ENCODE measurements around the gene SLF2. TPM values are rescaled to one million over a fixed set of nuclear protein-coding genes. Genes with fewer than 3 reads are reported as not detected.
A peak's percentile ranks its signal among the peaks of the same experiment; 100 is the strongest.

Gene SLF2
- total RNA-seq, 2 donors from 2014 or later: 25.3 to 77.8 TPM

DNA sequence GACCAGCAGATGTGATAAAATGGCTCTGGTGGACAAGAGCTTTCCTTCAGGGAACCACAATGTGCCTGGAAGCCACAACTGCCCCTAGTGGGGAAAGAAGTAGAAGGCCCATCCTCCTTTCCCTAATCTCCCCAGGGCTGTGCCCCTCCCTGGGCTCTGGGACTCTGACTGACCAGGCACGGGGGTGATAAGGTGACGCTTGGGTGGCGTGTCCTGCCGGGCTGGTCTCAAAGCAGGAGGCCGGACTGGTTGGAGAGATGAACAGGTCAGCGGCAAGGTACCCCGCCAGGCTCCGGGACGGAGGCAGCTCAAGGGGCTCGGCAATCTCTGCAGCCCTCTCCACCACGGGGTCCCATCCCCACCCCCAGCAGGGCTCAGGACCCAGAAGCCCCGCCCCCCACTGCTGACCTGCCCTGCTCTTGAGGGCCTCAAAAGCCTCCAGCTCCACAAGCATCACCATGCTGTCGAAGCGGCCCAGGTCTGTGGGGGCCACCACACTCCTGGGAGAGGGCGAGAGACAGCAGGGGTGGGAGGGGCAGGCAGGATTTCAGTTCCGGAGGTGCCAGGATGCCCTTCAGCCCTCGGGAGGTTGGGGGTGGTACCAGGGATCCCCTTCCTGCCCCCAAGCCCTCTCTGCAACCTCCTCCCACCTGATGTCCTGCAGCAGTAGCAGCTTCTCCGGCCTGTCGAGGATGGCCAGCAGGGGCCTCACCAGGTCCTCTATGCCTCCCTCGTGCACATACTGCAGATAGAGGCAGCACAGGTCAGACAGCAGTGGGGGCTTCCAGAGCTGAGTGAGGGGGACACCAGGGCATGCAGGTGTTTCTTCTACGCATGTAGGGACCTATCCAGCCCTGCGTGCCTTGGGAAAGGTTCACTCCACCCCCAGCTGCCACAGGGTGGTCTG lies 99.0 kb downstream of the SLF2 start:
- WGBS: 75% methylated on average over 22 of the region's 22 CpGs
- no peak for DNase-seq (ENCODE audit: low spot score)
- H3K36me3 ChIP-seq: no peaks in the 10 kb centered on the region
- no peaks in the 10 kb centered on the region for H3K27me3 ChIP-seq (replicated peaks; ENCODE audit: insufficient read depth)
- H3K4me3 ChIP-seq: no peak overlapping the region
- TF ChIP-seq, protein P1, sequence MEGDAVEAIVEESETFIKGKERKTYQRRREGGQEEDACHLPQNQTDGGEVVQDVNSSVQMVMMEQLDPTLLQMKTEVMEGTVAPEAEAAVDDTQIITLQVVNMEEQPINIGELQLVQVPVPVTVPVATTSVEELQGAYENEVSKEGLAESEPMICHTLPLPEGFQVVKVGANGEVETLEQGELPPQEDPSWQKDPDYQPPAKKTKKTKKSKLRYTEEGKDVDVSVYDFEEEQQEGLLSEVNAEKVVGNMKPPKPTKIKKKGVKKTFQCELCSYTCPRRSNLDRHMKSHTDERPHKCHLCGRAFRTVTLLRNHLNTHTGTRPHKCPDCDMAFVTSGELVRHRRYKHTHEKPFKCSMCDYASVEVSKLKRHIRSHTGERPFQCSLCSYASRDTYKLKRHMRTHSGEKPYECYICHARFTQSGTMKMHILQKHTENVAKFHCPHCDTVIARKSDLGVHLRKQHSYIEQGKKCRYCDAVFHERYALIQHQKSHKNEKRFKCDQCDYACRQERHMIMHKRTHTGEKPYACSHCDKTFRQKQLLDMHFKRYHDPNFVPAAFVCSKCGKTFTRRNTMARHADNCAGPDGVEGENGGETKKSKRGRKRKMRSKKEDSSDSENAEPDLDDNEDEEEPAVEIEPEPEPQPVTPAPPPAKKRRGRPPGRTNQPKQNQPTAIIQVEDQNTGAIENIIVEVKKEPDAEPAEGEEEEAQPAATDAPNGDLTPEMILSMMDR (IDR thresholded peaks at IDR 0.05): no peak
- TF ChIP-seq POLR2AphosphoS5 (IDR thresholded peaks at IDR 0.05): no peak
- no peak for TF ChIP-seq POLR2A (IDR thresholded peaks at IDR 0.05)
- H3K4me1 ChIP-seq (replicated peaks): no peaks in the 10 kb centered on the region
- no peaks in the 10 kb centered on the region for H3K9me3 ChIP-seq
- intact Hi-C loops (cut with DNase I): loop anchor here (1.0 to 10.0 kb wide), 2 partner anchors 14 to 447 kb away; no protein-coding TSS in a partner anchor
- no peak overlapping the region for H3K27ac ChIP-seq

DNA sequence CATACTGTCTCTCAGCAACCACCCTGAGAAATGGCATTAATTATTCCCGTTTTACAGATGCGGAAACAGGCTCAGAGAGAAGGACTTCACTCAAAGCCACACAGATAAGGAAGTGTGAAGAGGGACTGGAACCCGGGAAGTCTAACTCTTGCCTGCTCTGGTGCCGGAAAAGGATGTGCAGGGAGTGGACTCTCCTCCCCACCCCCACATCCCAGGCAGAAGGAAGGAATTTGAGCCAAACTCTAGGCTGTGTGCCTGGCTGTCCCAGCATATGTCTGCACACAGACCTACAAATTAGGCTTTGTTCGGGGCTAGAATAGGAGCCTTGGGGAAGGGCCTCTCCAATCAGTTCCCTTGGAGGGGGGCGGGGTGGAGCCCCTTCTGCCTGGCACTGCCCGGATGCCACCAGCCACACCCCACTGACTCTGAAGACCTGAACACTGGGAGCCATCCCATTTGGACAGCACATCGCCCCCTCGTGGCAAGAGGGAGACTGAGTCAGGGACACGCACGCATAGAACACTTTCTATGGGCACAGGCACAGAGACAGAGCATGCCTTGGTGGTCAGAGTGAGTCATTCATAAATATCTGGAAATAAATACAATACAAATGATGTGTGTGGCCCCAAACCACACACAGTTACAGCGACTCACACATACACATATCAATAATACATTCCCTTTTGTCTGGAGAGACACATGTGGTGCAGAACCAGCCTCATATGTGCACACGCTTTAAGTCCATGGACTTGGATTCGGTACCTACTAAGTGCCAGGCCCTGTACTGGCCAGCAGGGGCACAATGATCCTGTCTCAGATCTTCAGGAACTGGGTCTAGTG lies 100.0 kb downstream of the SLF2 start:
- no peaks in the 10 kb centered on the region for H3K4me1 ChIP-seq (replicated peaks)

DNA sequence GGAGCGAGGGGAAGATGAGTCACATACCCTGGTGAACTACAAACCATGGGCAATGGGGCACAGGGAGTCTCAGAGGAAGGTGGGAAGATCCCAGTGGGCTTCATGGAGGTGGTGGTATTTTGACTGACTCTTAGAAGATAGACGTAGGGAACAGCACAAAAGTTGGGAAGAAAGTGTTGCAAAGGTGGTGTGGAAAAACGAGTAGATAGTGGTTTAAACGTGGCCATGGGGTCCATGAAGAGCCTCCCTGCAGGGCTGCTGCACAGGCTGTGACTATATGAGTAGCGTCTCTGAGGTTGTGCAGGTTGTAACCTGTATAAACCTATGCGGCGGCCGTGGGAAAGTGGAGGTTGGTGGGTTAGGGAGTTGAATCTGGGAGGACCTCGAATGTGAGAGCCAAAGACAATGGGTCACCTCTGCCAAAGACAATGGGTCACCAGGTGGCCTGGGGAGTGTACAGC lies 100.6 kb downstream of the SLF2 start:
- Histone ChIP-seq H3K36me3 (no peaks in the 10 kb centered on the region), H3K27ac (peak overlapping the region in 1 of 2 donors; percentile 12), H3K4me3 (no peak overlapping the region), H3K4me1 (replicated peaks) (no peaks in the 10 kb centered on the region), H3K9me3 (no peaks in the 10 kb centered on the region), H3K27me3 (replicated peaks; ENCODE audit: insufficient read depth) (no peaks in the 10 kb centered on the region)
- intact Hi-C loops (cut with DNase I): loop anchor here (10.0 kb wide), 1 partner anchor 449 kb away; no protein-coding TSS in a partner anchor
- TF ChIP-seq POLR2A (IDR thresholded peaks at IDR 0.05): no peak
- TF ChIP-seq, protein P1 (IDR thresholded peaks at IDR 0.05): no peak
- no peak for TF ChIP-seq POLR2AphosphoS5 (IDR thresholded peaks at IDR 0.05)
- no peak for DNase-seq (ENCODE audit: low spot score)
- WGBS: 35% methylated on average over 9 of the region's 9 CpGs

More for the DNA sequence above, 100.0 kb downstream of the SLF2 start:
- Histone ChIP-seq H3K9me3 (no peaks in the 10 kb centered on the region), H3K36me3 (no peaks in the 10 kb centered on the region), H3K27ac (peak overlapping the region in 1 of 2 donors; percentile 12), H3K4me3 (no peak overlapping the region), H3K27me3 (replicated peaks; ENCODE audit: insufficient read depth) (no peaks in the 10 kb centered on the region)
- peak; percentile 84 for DNase-seq (ENCODE audit: low spot score)
- intact Hi-C loops (cut with DNase I): loop anchor here (1.0 to 10.0 kb wide), 2 partner anchors 15 to 448 kb away; no protein-coding TSS in a partner anchor
- TF ChIP-seq POLR2AphosphoS5 (IDR thresholded peaks at IDR 0.05) (peak; percentile 71), POLR2A (IDR thresholded peaks at IDR 0.05) (no peak)
- TF ChIP-seq, protein P1 (IDR thresholded peaks at IDR 0.05): peak; percentile 69 to 96 (median 84)
- 24% methylated on average over 14 of the region's 14 CpGs for WGBS

DNA sequence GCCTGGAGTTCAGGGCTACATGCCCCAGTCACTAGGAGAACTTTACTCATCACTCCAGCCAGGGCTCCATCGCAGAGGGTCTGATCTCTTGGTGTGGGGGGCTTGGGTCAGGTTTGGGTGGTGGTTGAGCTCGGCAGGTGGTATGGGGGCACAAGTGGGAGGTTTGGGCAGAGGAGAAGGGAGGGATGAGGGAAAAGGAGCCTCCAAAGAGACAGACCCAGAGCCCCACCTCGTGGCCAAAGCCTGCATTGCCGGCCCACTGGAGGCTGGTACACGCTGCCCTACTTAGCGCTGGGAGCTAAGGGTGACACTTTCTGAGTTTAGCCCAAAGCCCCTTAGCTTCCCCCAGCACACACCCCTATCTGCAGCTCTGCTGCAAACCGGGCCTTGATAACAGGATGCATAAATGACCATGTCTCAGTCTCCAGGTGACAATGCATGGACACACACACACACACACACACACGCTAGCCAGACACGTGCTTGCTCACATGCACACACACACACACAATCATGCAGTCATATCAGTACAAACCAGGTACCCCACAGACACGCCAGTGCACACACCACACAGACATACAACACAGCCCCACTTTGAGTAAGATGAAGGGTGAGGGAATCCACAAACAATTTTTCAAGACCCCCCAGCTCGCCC lies 101.6 kb downstream of the SLF2 start:
- peak; percentile 73 for DNase-seq (ENCODE audit: low spot score)
- no peak overlapping the region for H3K27ac ChIP-seq
- H3K36me3 ChIP-seq: no peaks in the 10 kb centered on the region
- H3K4me3 ChIP-seq: no peak overlapping the region
- H3K4me1 ChIP-seq (replicated peaks): no peaks in the 10 kb centered on the region
- TF ChIP-seq POLR2A (IDR thresholded peaks at IDR 0.05) (no peak), POLR2AphosphoS5 (IDR thresholded peaks at IDR 0.05) (peak; percentile 10)
- TF ChIP-seq, protein P1 (IDR thresholded peaks at IDR 0.05): peak; percentile 83 to 94 (median 90)
- H3K9me3 ChIP-seq: no peaks in the 10 kb centered on the region
- H3K27me3 ChIP-seq (replicated peaks; ENCODE audit: insufficient read depth): no peaks in the 10 kb centered on the region
- 25% methylated on average over 11 of the region's 11 CpGs for WGBS
- intact Hi-C loops (cut with DNase I): loop anchor here (1.0 to 10.0 kb wide), 2 partner anchors 20 to 450 kb away; no protein-coding TSS in a partner anchor

MicroRNAs within 50 kb of the gene (microRNA counts, 767-probe panel; counts per million panel counts)
- microRNA hsa-miR-608: 0 to 431 counts per million in 2 donors

Small RNAs within 50 kb of the gene (microRNA-seq; reads per million reads assigned to microRNA genes)
- not detected for gene MIR608

Small RNAs within 50 kb of the gene (small RNA-seq; reads per million reads assigned to genes)
- gene MIR608 (0 reads per million in 2 donors), gene RF00019 (0 reads per million in 2 donors)

Other genes with a start within 250 kb of the SLF2 start
- gene PAX2, start 167.4 kb upstream of the SLF2 start, total RNA-seq: under 1 TPM in 1 of 2 donors, not detected in 1; 0.91 TPM
- gene SEMA4G, start 56.5 kb downstream of the SLF2 start, total RNA-seq: 10 to 100 TPM; 24.2 to 31.0 TPM
- gene MRPL43, start 74.5 kb downstream of the SLF2 start, total RNA-seq: 100 to 1,000 TPM in 1 of 2 donors, 10 to 100 TPM in 1; 98.3 to 119 TPM
- 10 to 100 TPM in 1 of 2 donors, 1 to 10 TPM in 1; 9.7 to 17.3 TPM for gene TWNK, start 74.6 kb downstream of the SLF2 start, total RNA-seq
- 100 to 1,000 TPM; 108 to 189 TPM for gene LZTS2, start 86.8 kb downstream of the SLF2 start, total RNA-seq
- 1 to 10 TPM in 1 of 2 donors, under 1 TPM in 1; 0.82 to 1.5 TPM for gene PDZD7, start 118.2 kb downstream of the SLF2 start, total RNA-seq
- 10 to 100 TPM; 20.7 to 65.4 TPM for gene SFXN3, start 118.3 kb downstream of the SLF2 start, total RNA-seq
- gene KAZALD1, start 149.0 kb downstream of the SLF2 start, total RNA-seq: 10 to 100 TPM in 1 of 2 donors, 1 to 10 TPM in 1; 9.8 to 24.4 TPM
- under 1 TPM; 0.05 to 0.34 TPM for gene TLX1, start 218.3 kb downstream of the SLF2 start, total RNA-seq

All from prostate gland (tissue), 2 donors.